GM20431 (cell line): ENCODE measurements around the gene C19orf38.

Experiments
- in situ Hi-C: fragments of 300-500 bp; cut with MseI, MboI; formaldehyde crosslinking; loops from one replicate; pipeline ENCODE4 v1.15.0; 2020; ENCODE audit warnings: low sequenced_read_pairs; ENCODE audit not compliant: unreplicated experiment

Gene C19orf38

GRCh38 chr19:10892256-10892655, 44.0 kb downstream of the C19orf38 start:
- in situ Hi-C loops = no loop called here

- in situ Hi-C loops = no loop called here
These were observed 46.6 kb downstream of the C19orf38 start for GRCh38 chr19:10894911-10895213.

- in situ Hi-C loops = no loop called here
These were observed 47.1 kb downstream of the C19orf38 start for GRCh38 chr19:10895363-10895762.

GRCh38 chr19:10895920-10896319, 47.7 kb downstream of the C19orf38 start:
- in situ Hi-C loops = no loop called here

- in situ Hi-C loops = no loop called here
These were observed 48.8 kb downstream of the C19orf38 start for GRCh38 chr19:10896851-10897526.

GRCh38 chr19:10898633-10899032, 50.4 kb downstream of the C19orf38 start:
- in situ Hi-C loops = no loop called here

GRCh38 chr19:10899151-10899653, 51.0 kb downstream of the C19orf38 start:
- in situ Hi-C loops = no loop called here

- in situ Hi-C loops = no loop called here
These were observed 59.7 kb downstream of the C19orf38 start for GRCh38 chr19:10907925-10908324.

- in situ Hi-C loops = no loop called here
These were observed 60.3 kb downstream of the C19orf38 start for GRCh38 chr19:10908380-10908960.

- in situ Hi-C loops = no loop called here
These were observed 63.6 kb downstream of the C19orf38 start for GRCh38 chr19:10911579-10912363.

- in situ Hi-C loops = no loop called here
These were observed 64.4 kb downstream of the C19orf38 start for GRCh38 chr19:10912619-10913018.

GRCh38 chr19:10913716-10914340, 65.6 kb downstream of the C19orf38 start:
- in situ Hi-C loops = no loop called here

- in situ Hi-C loops = no loop called here
These were observed 67.2 kb downstream of the C19orf38 start for GRCh38 chr19:10915130-10916091.

GRCh38 chr19:10916602-10917001, 68.4 kb downstream of the C19orf38 start:
- in situ Hi-C loops = no loop called here

- in situ Hi-C loops = no loop called here
These were observed 70.1 kb downstream of the C19orf38 start for GRCh38 chr19:10918359-10918758.
